PC-9 (cell line): ENCODE results near the gene SRP9.
"Not testable (repeated sequence)": the region's sequence is repeated elsewhere in the genome, so short reads cannot be mapped to it uniquely, and the experiment has no call there.

Experiments used
- EZH2 ChIP-seq: fragments of 200-600 bp; sonication (generic); IDR thresholded peaks from 2 replicates; pipeline ENCODE4 v1.8.0; 2017; ENCODE audit warnings: antibody characterized with exemption, low read depth
- TF ChIP-seq, protein P1 (sequence below): fragments of 200-600 bp; sonication (generic); conservative IDR thresholded peaks from 2 replicates; pipeline ENCODE4 v1.6.1; 2017; ENCODE audit warnings: mixed run types, antibody characterized with exemption, mild to moderate bottlenecking, moderate library complexity

DNA sequence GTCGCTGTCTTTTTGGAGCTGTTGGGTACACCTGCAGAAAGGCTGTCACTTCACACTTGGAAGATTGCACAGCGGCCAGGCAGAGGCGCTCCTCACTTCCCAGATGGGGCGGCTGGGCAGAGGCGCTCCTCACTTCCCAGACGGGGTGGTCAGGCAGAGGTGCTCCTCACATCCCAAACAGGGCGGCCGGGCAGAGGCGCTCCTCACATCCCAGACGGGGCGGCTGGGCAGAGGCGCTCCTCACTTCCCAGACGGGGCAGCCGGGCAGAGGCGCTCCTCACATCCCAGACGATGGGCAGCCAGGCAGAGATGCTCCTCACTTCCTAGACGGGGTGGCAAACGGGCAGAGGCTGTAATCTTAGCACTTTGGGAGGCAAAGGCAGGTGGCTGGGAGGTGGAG is 18.5 kb downstream of the SRP9 start:
- TF ChIP-seq, protein P1, sequence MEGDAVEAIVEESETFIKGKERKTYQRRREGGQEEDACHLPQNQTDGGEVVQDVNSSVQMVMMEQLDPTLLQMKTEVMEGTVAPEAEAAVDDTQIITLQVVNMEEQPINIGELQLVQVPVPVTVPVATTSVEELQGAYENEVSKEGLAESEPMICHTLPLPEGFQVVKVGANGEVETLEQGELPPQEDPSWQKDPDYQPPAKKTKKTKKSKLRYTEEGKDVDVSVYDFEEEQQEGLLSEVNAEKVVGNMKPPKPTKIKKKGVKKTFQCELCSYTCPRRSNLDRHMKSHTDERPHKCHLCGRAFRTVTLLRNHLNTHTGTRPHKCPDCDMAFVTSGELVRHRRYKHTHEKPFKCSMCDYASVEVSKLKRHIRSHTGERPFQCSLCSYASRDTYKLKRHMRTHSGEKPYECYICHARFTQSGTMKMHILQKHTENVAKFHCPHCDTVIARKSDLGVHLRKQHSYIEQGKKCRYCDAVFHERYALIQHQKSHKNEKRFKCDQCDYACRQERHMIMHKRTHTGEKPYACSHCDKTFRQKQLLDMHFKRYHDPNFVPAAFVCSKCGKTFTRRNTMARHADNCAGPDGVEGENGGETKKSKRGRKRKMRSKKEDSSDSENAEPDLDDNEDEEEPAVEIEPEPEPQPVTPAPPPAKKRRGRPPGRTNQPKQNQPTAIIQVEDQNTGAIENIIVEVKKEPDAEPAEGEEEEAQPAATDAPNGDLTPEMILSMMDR, result not testable (repeated sequence)
- TF ChIP-seq EZH2, result not testable (repeated sequence)
